ENCODE data around the gene RAD51AP2. TPM values are rescaled to one million over a fixed set of nuclear protein-coding genes. Genes with fewer than 3 reads are reported as not detected.
"Not testable (repeated sequence)": the region's sequence is repeated elsewhere in the genome, so short reads cannot be mapped to it uniquely, and the experiment has no call there.

Gene RAD51AP2
- total and polyA plus RNA-seq, 3 donors from 2014 or later = 2.7 to 22.7 (median 11.1) TPM

DNA sequence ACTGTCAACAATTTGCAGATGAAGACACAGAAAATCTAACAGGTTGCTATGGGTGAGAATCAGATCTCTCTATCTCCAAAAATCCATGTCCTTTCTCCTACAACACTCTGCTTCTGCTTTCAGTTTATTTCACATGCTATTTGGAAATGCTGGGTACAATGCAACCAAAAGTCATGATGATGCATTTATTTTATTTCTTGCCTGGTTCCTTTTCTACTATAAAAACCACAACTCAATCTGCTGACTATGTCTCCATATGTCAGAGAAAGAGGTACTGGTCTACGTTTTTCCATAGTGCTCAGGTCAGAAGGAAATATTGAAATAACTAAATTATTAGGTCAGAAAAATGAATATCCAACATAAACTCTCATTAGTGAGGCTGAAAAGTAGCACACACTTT lies 20.5 kb downstream of the RAD51AP2 start:
- intact Hi-C loops (cut with DNase I; ENCODE audit: low total_unique reads) = no loop called here
- 68 to 71% methylated on average over 1 of the region's 1 CpG for WGBS, 2 donors
- Histone ChIP-seq H3K27ac (no peak overlapping the region), H3K4me1 (no peaks in the 10 kb centered on the region), H3K27me3 (no peaks in the 10 kb centered on the region), H3K4me3 (no peak overlapping the region), H3K36me3 (ENCODE audit: low read depth, missing control alignments) (no peaks in the 10 kb centered on the region), H3K9me3 (no peaks in the 10 kb centered on the region)
- no peak for TF ChIP-seq POLR2A (IDR thresholded peaks at IDR 0.05)
- TF ChIP-seq, protein P1, sequence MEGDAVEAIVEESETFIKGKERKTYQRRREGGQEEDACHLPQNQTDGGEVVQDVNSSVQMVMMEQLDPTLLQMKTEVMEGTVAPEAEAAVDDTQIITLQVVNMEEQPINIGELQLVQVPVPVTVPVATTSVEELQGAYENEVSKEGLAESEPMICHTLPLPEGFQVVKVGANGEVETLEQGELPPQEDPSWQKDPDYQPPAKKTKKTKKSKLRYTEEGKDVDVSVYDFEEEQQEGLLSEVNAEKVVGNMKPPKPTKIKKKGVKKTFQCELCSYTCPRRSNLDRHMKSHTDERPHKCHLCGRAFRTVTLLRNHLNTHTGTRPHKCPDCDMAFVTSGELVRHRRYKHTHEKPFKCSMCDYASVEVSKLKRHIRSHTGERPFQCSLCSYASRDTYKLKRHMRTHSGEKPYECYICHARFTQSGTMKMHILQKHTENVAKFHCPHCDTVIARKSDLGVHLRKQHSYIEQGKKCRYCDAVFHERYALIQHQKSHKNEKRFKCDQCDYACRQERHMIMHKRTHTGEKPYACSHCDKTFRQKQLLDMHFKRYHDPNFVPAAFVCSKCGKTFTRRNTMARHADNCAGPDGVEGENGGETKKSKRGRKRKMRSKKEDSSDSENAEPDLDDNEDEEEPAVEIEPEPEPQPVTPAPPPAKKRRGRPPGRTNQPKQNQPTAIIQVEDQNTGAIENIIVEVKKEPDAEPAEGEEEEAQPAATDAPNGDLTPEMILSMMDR (IDR thresholded peaks at IDR 0.05) = no peak
- DNase-seq = no peak

DNA sequence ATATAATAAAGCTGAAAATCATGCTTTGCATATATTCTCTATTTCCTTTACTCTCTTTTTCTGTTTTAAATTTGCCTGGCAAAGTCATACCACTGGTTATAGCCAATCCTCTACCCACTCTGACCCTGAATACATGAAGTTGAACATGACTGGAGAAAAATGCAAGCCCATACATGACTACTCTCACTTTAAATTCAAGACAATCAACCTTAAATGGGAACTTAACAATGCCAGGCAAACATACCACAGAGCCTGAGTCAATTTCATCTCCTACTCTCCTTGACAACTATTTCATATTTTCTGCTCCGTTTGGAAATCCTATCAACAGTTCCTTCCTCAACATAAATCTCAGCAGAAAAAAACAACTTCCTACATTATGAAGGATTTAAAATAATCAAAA lies 22.6 kb downstream of the RAD51AP2 start:
- 60 to 71% methylated on average over 1 of the region's 1 CpG for WGBS, 2 donors
- Histone ChIP-seq H3K9me3 (no peaks in the 10 kb centered on the region), H3K27ac (no peak overlapping the region), H3K36me3 (ENCODE audit: low read depth, missing control alignments) (no peaks in the 10 kb centered on the region), H3K4me1 (no peaks in the 10 kb centered on the region), H3K4me3 (no peak overlapping the region), H3K27me3 (no peaks in the 10 kb centered on the region)
- DNase-seq = no peak
- no peak for TF ChIP-seq POLR2A (IDR thresholded peaks at IDR 0.05)
- intact Hi-C loops (cut with DNase I; ENCODE audit: low total_unique reads) = no loop called here

DNA sequence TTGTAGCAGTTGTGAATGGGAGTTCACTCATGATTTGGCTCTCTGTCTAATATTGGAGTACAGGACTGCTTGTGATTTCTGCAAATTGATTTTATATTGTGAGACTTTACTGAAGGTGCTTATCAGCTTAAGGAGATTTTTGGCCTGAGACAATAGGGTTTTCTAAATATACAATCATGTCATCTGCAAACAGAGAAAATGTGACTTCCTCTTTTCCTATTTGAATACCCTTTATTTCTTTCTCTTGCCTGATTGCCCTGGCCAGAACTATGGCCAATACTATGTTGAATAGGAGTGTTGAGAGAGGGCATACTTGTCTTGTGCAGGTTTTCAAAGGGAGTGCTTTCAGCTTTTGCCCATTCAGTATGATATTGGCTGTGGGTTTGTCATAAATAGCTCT lies 28.1 kb downstream of the RAD51AP2 start:
- H3K27me3 ChIP-seq; H3K4me3 ChIP-seq; DNase-seq; H3K36me3 ChIP-seq (ENCODE audit: low read depth, missing control alignments); intact Hi-C loops (cut with DNase I; ENCODE audit: low total_unique reads); H3K4me1 ChIP-seq; H3K27ac ChIP-seq; H3K9me3 ChIP-seq: not testable (repeated sequence)

DNA sequence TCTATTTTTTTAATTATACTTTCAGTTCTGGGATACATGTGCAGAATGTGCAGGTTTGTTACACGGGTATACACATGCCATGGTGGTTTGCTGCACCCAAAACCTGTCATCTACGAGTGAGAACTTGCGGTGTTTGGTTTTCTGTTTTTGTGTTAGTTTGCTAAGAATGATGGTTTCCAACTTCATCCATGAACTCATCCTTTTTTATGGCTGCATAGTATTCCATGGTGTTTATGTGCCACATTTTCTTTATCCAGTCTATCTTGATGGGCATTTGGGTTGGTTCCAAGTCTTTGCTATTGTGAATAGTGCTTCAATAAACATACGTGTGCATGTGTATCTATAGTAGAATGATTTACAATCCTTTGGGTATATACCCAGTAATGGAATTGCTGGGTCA lies 29.6 kb downstream of the RAD51AP2 start:
- DNase-seq; H3K4me3 ChIP-seq; intact Hi-C loops (cut with DNase I; ENCODE audit: low total_unique reads); H3K4me1 ChIP-seq; H3K27me3 ChIP-seq; H3K27ac ChIP-seq; H3K36me3 ChIP-seq (ENCODE audit: low read depth, missing control alignments); H3K9me3 ChIP-seq: not testable (repeated sequence)
- WGBS, 2 donors = 90 to 97% methylated on average over 4 of the region's 4 CpGs

DNA sequence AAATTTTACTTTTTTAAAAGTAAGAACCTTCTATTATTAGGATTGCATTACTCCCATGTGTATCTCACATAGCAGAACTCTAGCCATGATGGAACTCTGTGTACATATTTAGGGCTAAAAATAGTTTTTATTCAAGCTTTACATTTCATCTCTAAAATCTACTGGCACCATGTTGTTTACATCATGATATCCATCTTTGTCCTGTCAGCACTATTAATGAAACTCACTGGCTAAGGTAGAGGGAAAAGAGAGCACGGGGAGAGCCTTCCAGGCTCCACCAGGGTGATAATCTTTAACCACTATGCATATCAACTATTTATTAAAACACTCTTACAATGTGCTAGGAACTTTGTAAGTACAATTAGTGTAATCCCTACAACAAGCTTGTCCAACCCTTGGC lies 34.7 kb downstream of the RAD51AP2 start:
- Histone ChIP-seq H3K36me3 (ENCODE audit: low read depth, missing control alignments) (no peaks in the 10 kb centered on the region), H3K4me3 (no peak overlapping the region), H3K27me3 (no peaks in the 10 kb centered on the region), H3K4me1 (no peaks in the 10 kb centered on the region), H3K27ac (no peak overlapping the region), H3K9me3 (no peaks in the 10 kb centered on the region)
- intact Hi-C loops (cut with DNase I; ENCODE audit: low total_unique reads) = no loop called here
- WGBS, 2 donors = 76 to 83% methylated on average over 1 of the region's 1 CpG
- no peak for DNase-seq
- no peak for TF ChIP-seq POLR2A (IDR thresholded peaks at IDR 0.05)
- TF ChIP-seq, protein P1 (IDR thresholded peaks at IDR 0.05) = no peak

DNA sequence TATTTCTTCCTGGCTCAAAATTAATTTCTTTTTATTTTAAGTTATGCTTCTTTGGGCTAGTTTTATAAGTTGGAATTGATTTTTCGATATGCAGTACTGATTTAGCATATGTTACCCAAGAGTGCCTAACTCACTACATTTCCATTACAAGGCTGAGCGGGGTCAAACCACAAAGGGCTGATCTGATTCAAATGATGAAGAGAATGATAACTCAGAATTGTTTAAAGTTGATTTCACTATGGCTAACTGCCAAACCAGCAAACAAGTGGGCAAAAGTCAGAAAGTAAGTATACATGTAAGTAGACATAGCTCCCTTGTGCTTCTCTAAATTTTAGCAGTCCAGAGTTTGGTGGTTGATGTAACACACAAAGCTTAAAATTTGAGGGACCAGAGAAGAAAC lies 35.6 kb downstream of the RAD51AP2 start:
- no peaks in the 10 kb centered on the region for H3K4me1 ChIP-seq
- no peaks in the 10 kb centered on the region for H3K36me3 ChIP-seq (ENCODE audit: low read depth, missing control alignments)
- WGBS, 2 donors = 92 to 95% methylated on average over 2 of the region's 2 CpGs
- no peak overlapping the region for H3K4me3 ChIP-seq
- intact Hi-C loops (cut with DNase I; ENCODE audit: low total_unique reads) = no loop called here
- H3K9me3 ChIP-seq = no peaks in the 10 kb centered on the region
- H3K27ac ChIP-seq = no peak overlapping the region
- no peak for TF ChIP-seq POLR2A (IDR thresholded peaks at IDR 0.05)
- TF ChIP-seq, protein P1 (IDR thresholded peaks at IDR 0.05) = no peak
- H3K27me3 ChIP-seq = no peaks in the 10 kb centered on the region
- DNase-seq = no peak

Measured in testis (tissue), 3 donors.